H9 (cell line): ENCODE data around the gene NUDT9. TPM values are rescaled to one million over a fixed set of nuclear protein-coding genes. Genes with fewer than 3 reads are reported as not detected.
A peak's percentile ranks its signal among the peaks of the same experiment; 100 is the strongest.

Experiments
- DNase-seq: peaks from one replicate; pipeline ENCODE4 v3.0.0-alpha.2; 2017
- H2AFZ ChIP-seq: one replicate; pipeline ENCODE4 v1.6.1; 2013; ENCODE audit warnings: mild to moderate bottlenecking, low read length, control low read depth, moderate library complexity
- H2AK5ac ChIP-seq: 2 replicates; pipeline ENCODE4 v1.6.1; 2013; ENCODE audit warnings: low read length, control low read depth, mixed read lengths; ENCODE audit not compliant: insufficient read length
- H2BK120ac ChIP-seq: one replicate; pipeline ENCODE4 v1.6.1; 2013; ENCODE audit warnings: low read depth, mild to moderate bottlenecking, low read length, control low read depth, inconsistent platforms; ENCODE audit not compliant: poor library complexity, severe bottlenecking
- H2BK12ac ChIP-seq: 2 replicates; pipeline ENCODE4 v1.6.1; 2013; ENCODE audit warnings: low read length, control low read depth, mixed read lengths, low read depth; ENCODE audit not compliant: insufficient read length
- H2BK15ac ChIP-seq: 2 replicates; pipeline ENCODE4 v1.6.1; 2013; ENCODE audit warnings: low read depth, low read length, control low read depth
- H2BK20ac ChIP-seq: one replicate; pipeline ENCODE4 v1.6.1; 2013; ENCODE audit warnings: low read depth, mild to moderate bottlenecking, low read length, control low read depth, inconsistent platforms; ENCODE audit not compliant: poor library complexity, severe bottlenecking
- H2BK5ac ChIP-seq: 2 replicates; pipeline ENCODE4 v1.6.1; 2013; ENCODE audit warnings: low read length, control low read depth, mixed read lengths; ENCODE audit not compliant: insufficient read length
- H3K14ac ChIP-seq: 2 replicates; pipeline ENCODE4 v1.6.1; 2013; ENCODE audit warnings: low read length, control low read depth; ENCODE audit not compliant: insufficient read depth
- H3K18ac ChIP-seq: 2 replicates; pipeline ENCODE4 v1.6.1; 2013; ENCODE audit warnings: low read depth, mild to moderate bottlenecking, mixed read lengths, low read length, control low read depth; ENCODE audit not compliant: insufficient read length
- H3K23ac ChIP-seq: 2 replicates; pipeline ENCODE4 v1.6.1; 2013; ENCODE audit warnings: low read length, control low read depth, mixed read lengths, low read depth; ENCODE audit not compliant: insufficient read length
- H3K23me2 ChIP-seq: 2 replicates; pipeline ENCODE4 v1.6.1; 2013; ENCODE audit warnings: low read depth, mild to moderate bottlenecking, mixed read lengths, low read length, control low read depth; ENCODE audit not compliant: insufficient read length, poor library complexity, severe bottlenecking
- H3K27ac ChIP-seq: 2 replicates; pipeline ENCODE4 v1.5.1; 2013; ENCODE audit warnings: low read length, control low read depth, mixed read lengths, low read depth; ENCODE audit not compliant: insufficient read length
- H3K27me3 ChIP-seq: 2 replicates; pipeline ENCODE4 v1.6.1; 2013; ENCODE audit warnings: low read length, control low read depth, inconsistent platforms; ENCODE audit not compliant: insufficient read depth
- H3K4ac ChIP-seq: 2 replicates; pipeline ENCODE4 v1.6.1; 2013; ENCODE audit warnings: low read depth, mild to moderate bottlenecking, control low read depth, inconsistent platforms, low read length, moderate library complexity
- H3K4me1 ChIP-seq: 2 replicates; pipeline ENCODE4 v1.6.1; 2013; ENCODE audit warnings: low read length, control low read depth, inconsistent platforms; ENCODE audit not compliant: insufficient read depth
- H3K4me2 ChIP-seq: 2 replicates; pipeline ENCODE4 v1.6.1; 2013; ENCODE audit warnings: low read length, control low read depth, mixed read lengths; ENCODE audit not compliant: insufficient read length, insufficient read depth
- H3K56ac ChIP-seq: 2 replicates; pipeline ENCODE4 v1.6.1; 2013; ENCODE audit warnings: low read depth, mild to moderate bottlenecking, mixed read lengths, low read length, control low read depth; ENCODE audit not compliant: insufficient read length
- H3K79me1 ChIP-seq: 2 replicates; pipeline ENCODE4 v1.6.1; 2013; ENCODE audit warnings: low read depth, mild to moderate bottlenecking, moderate library complexity, low read length, control low read depth, inconsistent platforms; ENCODE audit not compliant: insufficient read depth, poor library complexity, severe bottlenecking
- H3K79me2 ChIP-seq: 2 replicates; pipeline ENCODE4 v1.6.1; 2013; ENCODE audit warnings: low read length, control low read depth, inconsistent platforms; ENCODE audit not compliant: insufficient read depth
- H3K9ac ChIP-seq: 2 replicates; pipeline ENCODE4 v1.6.1; 2013; ENCODE audit warnings: low read length, control low read depth, mixed read lengths; ENCODE audit not compliant: insufficient read length; ENCODE audit errors: extremely low read depth
- H3K9me3 ChIP-seq: one replicate; pipeline ENCODE4 v1.6.1; 2013; ENCODE audit warnings: low read depth, low read length, inconsistent platforms; ENCODE audit not compliant: control insufficient read depth
- H3T11ph ChIP-seq: one replicate; pipeline ENCODE4 v1.6.1; 2013; ENCODE audit warnings: mild to moderate bottlenecking, low read length, control low read depth, inconsistent platforms
- H4K20me1 ChIP-seq: one replicate; pipeline ENCODE4 v1.6.1; 2013; ENCODE audit not compliant: control insufficient read depth, insufficient read length, insufficient read depth
- H4K5ac ChIP-seq: 2 replicates; pipeline ENCODE4 v1.6.1; 2013; ENCODE audit warnings: low read depth, mild to moderate bottlenecking, mixed read lengths, low read length, control low read depth; ENCODE audit not compliant: insufficient read length
- H4K8ac ChIP-seq: replicated peaks from 2 replicates; pipeline ENCODE4 v1.6.1; 2013; ENCODE audit warnings: low read length, control low read depth, mixed read lengths, low read depth; ENCODE audit not compliant: insufficient read length
- H4K91ac ChIP-seq: 2 replicates; pipeline ENCODE4 v1.6.1; 2013; ENCODE audit warnings: low read depth, mild to moderate bottlenecking, moderate library complexity, mixed read lengths, low read length, control low read depth; ENCODE audit not compliant: insufficient read length
- H3K27ac Mint-ChIP-seq, 3 experiments: 2 replicates in 2 of 3; 3 replicates in 1 of 3; pipeline ENCODE4 v1.8.0; 2020 to 2021; ENCODE audit warnings: mixed read lengths in 3 of 3, mild to moderate bottlenecking in 1 of 3, moderate library complexity in 1 of 3
- H3K27me3 Mint-ChIP-seq: 2 replicates; pipeline ENCODE4 v1.8.0; 2021; ENCODE audit warnings: low read depth, mild to moderate bottlenecking, moderate library complexity, mixed read lengths
- H3K36me3 Mint-ChIP-seq, 3 experiments: 2 replicates in 2 of 3; 3 replicates in 1 of 3; pipeline ENCODE4 v1.8.0; 2020 to 2021; ENCODE audit warnings: low read depth in 3 of 3, mixed read lengths in 3 of 3; ENCODE audit not compliant: insufficient read depth in 1 of 3
- H3K4me1 Mint-ChIP-seq, 2 experiments: 2 replicates each; pipeline ENCODE4 v1.8.0; 2020; ENCODE audit warnings: mixed read lengths in 2 of 2
- H3K4me3 Mint-ChIP-seq, 2 experiments: 2 replicates in 1 of 2; 3 replicates in 1 of 2; pipeline ENCODE4 v1.8.0; 2020 to 2021; ENCODE audit warnings: mild to moderate bottlenecking in 2 of 2, mixed read lengths in 2 of 2, moderate library complexity in 1 of 2
- H3K9me3 Mint-ChIP-seq, 2 experiments: 2 replicates in 1 of 2; 3 replicates in 1 of 2; pipeline ENCODE4 v1.8.0; 2020; ENCODE audit warnings: mild to moderate bottlenecking in 2 of 2, mixed read lengths in 2 of 2, moderate library complexity in 1 of 2
- WGBS: extraction: QIAGEN DNeasy Blood & Tissue Kit; methylation state at CpG from one replicate; pipeline ENCODE4 v1.1.7; 2013; ENCODE audit warnings: missing lambda C conversion rate, low lambda C conversion rate, mixed read lengths; ENCODE audit not compliant: insufficient read length; ENCODE audit errors: extremely low coverage; 5-methylcytosine and 5-hydroxymethylcytosine counted together
- total RNA-seq: library from RNA; stranded (reverse); gene quantifications from 2 replicates; pipeline ENCODE4 v1.2.1, GENCODE V29; 2021
- TF ChIP-seq, protein P1 (sequence below): fragments of 200-600 bp; sonication (generic); conservative IDR thresholded peaks from 3 replicates; pipeline ENCODE4 v1.8.0; 2021; ENCODE audit warnings: antibody characterized with exemption, mild to moderate bottlenecking

The NUDT9 gene
- total RNA-seq, 1 experiment from 2014 or later = 28.5 TPM

DNA sequence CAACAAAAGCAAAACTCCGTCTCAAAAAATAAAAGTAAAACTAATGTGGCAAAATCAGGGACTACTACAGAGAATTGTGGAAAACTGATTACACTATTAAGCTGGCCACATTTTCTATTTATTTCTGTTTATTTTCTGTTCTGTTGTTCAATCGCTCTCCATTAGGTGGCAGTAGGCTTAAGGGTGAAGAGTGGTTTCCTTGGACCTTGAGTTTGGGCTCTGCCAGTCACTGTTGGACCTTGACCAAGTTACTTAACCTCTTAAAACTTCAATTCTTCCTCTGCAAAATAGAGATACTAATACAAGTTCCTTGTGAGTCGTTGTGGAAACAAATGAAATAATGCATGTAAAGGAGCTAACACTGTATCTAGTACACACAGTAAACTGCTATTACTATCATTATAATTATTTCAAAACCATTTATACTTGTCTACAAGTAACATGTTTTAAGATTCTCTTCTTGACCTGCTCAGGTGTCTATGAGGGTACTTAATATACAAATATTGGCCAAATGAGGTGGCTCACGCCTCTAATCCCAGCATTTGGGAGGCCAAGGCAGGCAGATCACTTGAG is 46.6 kb upstream of the NUDT9 start:
- H3K27ac Mint-ChIP-seq = no peak overlapping the region; a peak in 1 of 7 replicates
- H3K4ac ChIP-seq = no peak overlapping the region
- no peak overlapping the region for H3K18ac ChIP-seq
- H4K20me1 ChIP-seq = no peaks in the 10 kb centered on the region
- no peaks in the 10 kb centered on the region for H3K23me2 ChIP-seq
- H3K4me2 ChIP-seq = no peak overlapping the region
- no peak overlapping the region for H3K56ac ChIP-seq
- no peak overlapping the region for H3T11ph ChIP-seq
- H2BK15ac ChIP-seq = no peak overlapping the region
- H3K9ac ChIP-seq = no peak overlapping the region
- H3K79me2 ChIP-seq = no peaks in the 10 kb centered on the region
- peaks cover 7 to 22% (median 10%) of the 10 kb centered on the region in 3 experiments for H3K36me3 Mint-ChIP-seq
- H2AFZ ChIP-seq = no peak overlapping the region
- no peak overlapping the region for H2BK12ac ChIP-seq
- H2BK5ac ChIP-seq = no peak overlapping the region
- no peaks in the 10 kb centered on the region for H3K4me1 ChIP-seq
- no peaks in the 10 kb centered on the region for H3K79me1 ChIP-seq
- no peak for DNase-seq
- H2BK120ac ChIP-seq = no peak overlapping the region
- H3K27me3 ChIP-seq = no peaks in the 10 kb centered on the region
- no peak overlapping the region for H4K91ac ChIP-seq
- no peak overlapping the region for H2BK20ac ChIP-seq
- no peak overlapping the region for H3K23ac ChIP-seq
- no peak overlapping the region for H4K5ac ChIP-seq
- no peak overlapping the region for H3K27ac ChIP-seq
- no peak overlapping the region for H4K8ac ChIP-seq
- TF ChIP-seq, protein P1, sequence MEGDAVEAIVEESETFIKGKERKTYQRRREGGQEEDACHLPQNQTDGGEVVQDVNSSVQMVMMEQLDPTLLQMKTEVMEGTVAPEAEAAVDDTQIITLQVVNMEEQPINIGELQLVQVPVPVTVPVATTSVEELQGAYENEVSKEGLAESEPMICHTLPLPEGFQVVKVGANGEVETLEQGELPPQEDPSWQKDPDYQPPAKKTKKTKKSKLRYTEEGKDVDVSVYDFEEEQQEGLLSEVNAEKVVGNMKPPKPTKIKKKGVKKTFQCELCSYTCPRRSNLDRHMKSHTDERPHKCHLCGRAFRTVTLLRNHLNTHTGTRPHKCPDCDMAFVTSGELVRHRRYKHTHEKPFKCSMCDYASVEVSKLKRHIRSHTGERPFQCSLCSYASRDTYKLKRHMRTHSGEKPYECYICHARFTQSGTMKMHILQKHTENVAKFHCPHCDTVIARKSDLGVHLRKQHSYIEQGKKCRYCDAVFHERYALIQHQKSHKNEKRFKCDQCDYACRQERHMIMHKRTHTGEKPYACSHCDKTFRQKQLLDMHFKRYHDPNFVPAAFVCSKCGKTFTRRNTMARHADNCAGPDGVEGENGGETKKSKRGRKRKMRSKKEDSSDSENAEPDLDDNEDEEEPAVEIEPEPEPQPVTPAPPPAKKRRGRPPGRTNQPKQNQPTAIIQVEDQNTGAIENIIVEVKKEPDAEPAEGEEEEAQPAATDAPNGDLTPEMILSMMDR = peak; percentile 78
- H3K14ac ChIP-seq = no peak overlapping the region
- H3K9me3 ChIP-seq = no peaks in the 10 kb centered on the region
- no CpG with 5 or more reads among the region's 4 CpGs for WGBS
- no peaks in the 10 kb centered on the region for H3K9me3 Mint-ChIP-seq
- no peaks in the 10 kb centered on the region for H3K27me3 Mint-ChIP-seq
- H3K4me1 Mint-ChIP-seq = no peaks in the 10 kb centered on the region
- no peak overlapping the region for H2AK5ac ChIP-seq
- H3K4me3 Mint-ChIP-seq = no peak overlapping the region
